ENCODE data around the gene TTC13.
"Not testable (repeated sequence)": the region's sequence is repeated elsewhere in the genome, so short reads cannot be mapped to it uniquely, and the experiment has no call there.

TTC13 gene

DNA sequence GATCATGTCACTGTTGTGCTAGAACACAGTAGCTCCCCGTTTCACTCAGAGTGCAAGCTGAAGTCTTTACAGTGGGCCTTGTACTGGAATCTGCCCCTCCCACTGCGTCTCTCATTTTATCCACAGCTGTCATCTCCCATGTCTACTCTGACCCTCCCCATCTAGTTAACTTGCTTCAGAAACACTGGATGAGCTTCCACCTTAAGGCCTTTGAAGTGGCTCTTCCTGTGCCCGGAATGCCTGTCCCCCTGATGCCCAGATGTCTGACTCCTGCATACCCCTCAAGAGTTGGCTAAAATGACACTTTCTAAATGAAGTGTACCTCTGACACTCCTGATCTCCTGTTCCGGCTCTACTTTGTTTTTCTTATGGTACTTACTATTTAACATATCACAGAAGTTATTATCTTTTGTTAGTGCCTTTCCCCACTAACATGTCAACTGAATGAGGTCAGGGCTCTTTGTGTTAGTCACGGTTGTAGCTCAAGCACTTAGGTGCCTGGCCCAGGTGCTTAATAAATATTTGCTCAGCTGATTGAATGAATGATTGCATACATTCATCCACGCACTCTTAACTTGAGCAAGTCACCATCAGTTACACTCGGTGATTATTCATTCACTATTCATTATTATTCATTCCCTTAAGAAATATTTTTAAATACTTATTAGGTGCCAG, 13.6 kb upstream of the TTC13 start:
- DNase-seq (ENCODE audit: low read depth in 2 of 2): no peak

DNA sequence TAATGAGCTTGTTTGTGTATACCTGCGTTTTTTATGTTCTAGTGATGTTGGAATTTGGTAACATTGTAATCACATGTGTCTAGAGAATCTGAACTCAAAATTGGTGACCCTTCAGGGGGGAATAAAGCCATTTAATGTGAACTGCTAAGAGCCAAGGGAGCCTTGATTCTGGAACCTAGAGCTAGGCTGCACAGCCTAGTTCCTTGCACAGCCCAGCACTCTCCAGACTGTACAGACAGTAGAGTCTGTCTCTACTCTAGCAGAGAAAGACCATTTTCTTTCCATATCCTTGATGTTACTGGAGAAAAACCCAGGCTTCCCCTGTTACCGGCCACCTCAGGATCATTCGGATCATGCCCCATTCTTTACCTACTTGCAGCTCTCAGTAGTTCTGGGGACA, 8.8 kb upstream of the TTC13 start:
- no peak for DNase-seq (ENCODE audit: low read depth in 2 of 2)

DNA sequence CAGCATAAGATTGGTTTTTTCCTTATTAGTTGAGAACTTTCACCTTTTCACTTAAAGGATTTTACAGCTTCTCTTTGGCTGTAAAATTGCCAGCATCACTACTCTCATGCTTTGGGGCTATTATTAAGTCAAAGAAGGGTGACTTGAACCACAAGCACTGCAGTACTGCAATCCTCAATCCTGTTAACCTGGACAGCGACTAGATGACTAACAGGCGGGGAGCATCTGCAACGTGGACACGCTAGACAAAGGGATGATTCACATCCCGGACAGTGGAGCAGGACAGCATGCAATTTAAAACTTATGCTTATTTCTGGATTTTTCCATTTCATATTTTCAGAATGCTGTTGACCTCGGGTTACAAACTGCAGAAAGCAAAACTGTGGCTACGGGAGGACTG, 8.3 kb upstream of the TTC13 start:
- no peak for DNase-seq (ENCODE audit: low read depth in 2 of 2)

DNA sequence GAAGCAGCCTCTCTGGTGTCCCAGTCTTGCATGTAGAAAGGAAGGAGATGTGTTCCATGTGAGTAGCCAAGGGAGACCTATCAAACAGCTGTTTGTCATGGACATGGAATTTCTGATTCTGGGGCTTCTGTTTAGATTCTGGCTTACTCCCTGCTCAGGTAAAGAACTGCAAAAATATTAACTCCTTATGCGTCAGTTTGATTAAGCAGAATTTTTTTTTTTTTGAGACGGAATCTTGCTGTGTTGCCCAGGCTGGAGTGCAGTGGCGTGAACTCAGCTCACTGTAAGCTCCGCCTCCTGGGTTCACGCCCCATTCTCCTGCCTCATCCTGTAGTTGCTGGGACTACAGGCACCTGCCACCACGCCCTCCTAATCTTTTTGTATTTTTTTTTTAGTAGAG, 7.0 kb upstream of the TTC13 start:
- no peak for DNase-seq (ENCODE audit: low read depth in 2 of 2)

DNA sequence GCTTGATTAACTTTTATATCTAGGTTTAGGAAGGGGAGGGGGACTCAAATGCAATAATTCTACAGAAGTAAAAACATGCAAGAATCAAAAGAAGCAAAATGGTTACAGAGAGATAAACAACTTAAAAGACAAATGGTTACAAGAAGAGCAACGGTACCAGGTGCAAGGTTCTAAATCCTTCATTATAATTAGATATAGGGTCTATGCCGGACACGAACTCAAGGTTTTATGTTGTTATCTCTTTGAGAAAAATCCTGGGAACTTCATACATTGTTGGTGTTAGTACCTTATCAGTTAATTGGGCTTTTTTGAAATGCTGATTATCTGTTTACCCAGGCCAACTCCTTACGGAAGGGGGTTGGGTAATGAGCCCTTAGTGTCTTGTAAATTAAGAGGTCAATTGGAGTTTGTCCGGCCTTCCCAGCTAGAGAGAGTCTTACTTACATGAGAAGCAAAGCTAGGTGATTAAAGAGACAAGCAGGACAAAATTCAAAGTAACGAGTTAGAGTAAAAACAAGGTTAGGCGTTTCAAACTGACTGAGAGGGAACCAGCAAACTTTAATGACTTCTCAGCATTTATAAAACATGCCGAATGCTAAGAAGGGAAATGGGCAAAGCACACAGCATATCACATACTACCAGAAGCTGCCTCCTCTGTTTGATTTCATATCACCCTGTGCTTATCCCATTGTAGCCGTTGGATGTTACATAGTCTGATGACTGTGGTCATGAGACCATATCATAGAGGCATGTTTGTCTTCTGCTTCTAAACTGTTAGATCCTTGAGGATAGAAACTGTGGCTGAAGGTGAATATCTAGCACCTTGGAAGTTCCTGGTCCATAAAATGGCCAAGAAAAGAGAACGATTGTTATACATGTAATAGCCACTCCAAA, 6.2 kb upstream of the TTC13 start:
- not testable (repeated sequence) for DNase-seq (ENCODE audit: low read depth in 2 of 2)

DNA sequence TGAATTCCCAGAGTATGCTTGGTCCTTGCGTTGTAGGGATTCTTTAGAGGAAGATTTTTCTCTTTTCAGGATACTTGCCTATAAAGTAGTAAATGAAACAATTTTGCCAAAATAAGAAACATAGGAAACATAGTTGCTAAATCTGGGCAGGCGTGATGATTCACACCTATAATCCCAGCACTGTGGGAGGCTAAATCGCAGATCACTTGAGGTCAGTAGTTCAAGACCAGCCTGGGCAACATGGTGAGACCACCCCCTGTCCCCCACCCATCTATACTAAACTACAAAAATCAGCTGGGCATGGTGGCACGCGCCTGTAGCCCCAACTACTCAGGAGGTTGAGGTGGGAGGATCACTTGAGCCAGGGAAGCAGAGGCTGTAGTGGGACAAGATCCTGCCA, 5.2 kb upstream of the TTC13 start:
- DNase-seq (ENCODE audit: low read depth in 2 of 2): no peak

DNA sequence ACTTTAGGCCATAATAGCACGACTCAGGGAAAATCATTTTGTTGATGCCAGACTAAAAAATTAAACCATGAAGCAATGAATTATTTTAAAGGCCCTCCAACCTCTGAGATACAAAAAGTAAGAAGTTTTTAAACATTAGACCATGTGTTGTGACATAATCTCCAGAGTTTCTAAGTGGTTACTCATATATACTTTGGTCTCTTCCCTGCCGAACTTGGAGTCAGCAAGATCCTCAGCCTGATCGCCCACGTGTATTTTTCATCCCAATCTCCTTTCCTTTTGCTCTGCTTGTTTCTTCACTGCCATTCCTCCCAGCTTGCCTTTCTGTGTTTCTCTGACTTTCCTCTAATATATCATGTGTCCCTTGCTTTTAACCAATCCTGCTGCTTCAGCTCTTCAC, 4.0 kb upstream of the TTC13 start:
- DNase-seq (ENCODE audit: low read depth in 2 of 2): no peak

DNA sequence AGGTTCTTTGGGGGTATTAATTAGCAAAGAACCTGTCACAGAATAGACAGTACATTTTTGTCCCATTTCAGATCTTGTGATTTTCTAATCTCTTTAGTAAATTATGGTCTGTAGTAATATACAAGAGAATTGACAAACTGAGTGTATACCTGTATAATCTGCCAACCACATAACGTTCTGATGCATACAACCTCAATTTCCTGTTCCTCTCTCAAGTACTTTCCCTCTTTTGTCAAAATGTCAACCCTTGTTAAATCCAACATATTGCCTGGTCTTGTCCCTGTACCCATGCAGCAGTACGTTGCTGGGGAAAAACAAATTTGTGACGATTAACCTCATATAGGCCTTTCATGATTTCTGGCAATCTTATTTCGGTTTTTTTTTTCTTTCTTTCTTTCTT, 1.3 kb upstream of the TTC13 start:
- DNase-seq (ENCODE audit: low read depth in 2 of 2): no peak

DNA sequence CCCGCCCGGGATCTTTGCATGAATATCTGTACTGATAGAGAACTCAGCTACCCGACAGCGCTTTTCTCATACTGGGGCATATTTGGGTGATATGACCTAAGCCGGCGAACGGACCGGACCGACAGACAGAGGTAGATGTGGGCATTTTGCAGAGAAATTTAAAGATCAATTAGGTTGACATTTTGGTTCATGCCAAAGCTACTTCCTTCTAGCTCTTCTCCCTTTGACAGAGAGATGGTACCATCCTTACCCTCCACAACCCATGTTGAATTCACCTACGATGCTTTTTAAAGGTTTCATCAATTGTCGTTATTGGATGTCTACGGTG, 692 bp upstream of the TTC13 start:
- no peak for DNase-seq (ENCODE audit: low read depth in 2 of 2)

DNA sequence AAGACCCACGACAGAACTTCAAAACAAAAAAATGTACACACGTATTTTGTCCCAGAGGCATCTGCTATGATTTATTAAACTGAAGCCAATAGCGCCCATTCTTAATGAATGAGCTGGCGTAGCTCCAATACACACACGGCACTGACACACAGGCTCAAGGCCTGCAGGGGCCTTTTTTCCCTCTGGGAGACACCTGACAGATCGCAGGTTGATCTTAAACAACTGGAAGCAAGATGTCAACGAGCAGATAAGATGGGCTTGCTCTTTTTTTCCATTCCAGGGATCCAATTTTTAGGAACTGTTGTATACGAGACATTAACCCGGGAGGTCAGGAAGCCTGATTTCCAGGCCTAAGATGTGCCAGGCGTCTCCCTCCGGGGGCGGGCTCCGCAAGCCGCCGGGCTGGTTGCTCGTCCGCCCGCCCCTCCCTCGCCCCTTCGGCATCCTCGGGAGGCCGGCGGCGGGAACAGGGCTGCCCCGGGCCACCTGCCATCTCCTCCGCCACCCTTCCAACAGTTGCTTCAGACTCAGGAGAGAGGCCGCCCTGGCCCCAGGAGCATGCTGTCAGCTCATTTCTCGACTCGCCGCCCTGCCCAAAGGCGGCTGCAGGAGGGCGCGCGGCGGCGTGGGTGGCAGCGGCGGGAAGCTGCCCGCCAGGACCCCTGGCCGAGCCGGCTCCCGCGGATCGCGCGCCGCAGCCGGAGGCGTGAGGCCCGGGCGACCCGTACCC, 735 bp downstream of the TTC13 start:
- peak in 1 of 2 donors; percentile 2 for DNase-seq (ENCODE audit: low read depth in 2 of 2)

DNA sequence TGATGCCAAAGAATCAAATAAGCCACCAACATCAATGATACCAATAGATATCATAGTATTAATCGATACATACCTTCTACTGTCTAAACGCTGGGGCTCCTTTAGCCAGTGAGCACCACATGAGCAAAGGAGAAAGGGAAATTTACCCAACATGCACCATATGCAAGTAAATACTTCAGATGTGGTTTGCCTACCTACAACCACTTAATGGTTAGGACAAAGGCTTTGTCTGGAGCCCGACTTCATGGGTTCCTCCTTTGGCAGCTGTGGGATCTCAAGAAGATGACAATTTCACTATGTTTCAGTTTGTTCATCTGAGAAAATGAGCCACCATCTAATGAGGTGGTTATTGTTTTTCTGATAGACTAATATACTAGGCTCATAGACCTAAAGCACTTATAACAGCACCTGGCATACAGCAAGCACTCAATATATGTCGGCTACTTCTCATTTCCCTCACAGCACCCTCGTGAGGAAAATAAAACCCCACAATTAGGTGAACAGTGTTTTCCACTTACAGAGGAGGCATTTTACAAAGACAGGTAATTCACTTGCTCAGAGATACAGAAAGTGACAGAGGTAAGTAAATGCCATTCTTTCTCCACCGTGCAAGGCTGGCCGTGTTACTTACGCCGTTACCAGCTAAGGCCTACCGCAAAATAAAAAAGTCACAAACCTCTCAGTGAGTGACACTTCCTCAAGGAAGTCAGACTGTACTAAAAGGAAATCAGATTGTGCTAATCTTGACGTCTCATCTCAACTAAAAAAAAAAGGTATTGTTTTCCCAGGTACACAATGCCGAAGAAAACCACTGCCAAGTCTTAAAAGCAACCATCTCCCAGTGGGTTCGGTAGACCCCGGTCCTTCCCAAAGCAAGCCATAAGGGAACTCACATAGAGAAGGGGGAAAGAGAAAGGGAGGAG, 1.6 kb downstream of the TTC13 start:
- peak in 1 of 2 donors; percentile 2 for DNase-seq (ENCODE audit: low read depth in 2 of 2)

DNA sequence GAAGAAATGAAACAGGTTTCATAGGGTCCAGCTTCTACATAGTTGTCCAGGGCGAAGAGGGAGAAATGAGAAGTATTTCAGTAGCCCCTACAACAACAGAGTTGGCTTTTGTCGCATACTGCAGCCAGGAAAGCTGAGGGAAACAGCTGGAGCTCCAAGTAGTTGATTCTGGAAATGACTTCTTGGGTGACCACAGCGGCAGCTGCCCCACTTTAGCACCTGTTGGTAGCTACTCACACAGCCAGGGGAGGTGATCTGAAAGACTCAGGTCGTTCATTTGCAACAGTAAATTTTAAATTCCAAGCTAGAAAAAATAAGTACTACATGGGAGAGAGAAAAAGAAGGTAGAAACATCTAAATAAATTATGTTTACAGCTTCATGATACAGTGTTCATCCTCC, 2.3 kb downstream of the TTC13 start:
- no peak for DNase-seq (ENCODE audit: low read depth in 2 of 2)

DNA sequence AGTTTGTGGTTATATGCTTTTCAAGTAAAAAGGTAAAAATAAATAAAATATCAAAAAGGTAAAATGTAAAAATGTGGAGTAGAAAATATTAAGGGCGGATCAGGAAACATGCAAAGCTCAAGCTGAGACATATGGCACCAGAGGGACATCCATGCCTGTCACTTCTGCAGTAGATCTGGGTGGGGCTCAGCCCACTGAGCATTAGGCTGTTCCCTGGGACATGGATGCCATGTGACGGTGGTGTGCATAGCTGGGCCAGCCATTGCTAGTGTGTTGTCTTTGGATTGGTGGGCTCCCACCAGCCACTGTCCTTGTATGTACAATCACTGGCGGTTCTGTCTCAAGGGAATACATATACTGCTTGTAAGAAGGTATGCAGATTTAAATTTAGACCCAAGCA, 3.0 kb downstream of the TTC13 start:
- no peak for DNase-seq (ENCODE audit: low read depth in 2 of 2)

DNA sequence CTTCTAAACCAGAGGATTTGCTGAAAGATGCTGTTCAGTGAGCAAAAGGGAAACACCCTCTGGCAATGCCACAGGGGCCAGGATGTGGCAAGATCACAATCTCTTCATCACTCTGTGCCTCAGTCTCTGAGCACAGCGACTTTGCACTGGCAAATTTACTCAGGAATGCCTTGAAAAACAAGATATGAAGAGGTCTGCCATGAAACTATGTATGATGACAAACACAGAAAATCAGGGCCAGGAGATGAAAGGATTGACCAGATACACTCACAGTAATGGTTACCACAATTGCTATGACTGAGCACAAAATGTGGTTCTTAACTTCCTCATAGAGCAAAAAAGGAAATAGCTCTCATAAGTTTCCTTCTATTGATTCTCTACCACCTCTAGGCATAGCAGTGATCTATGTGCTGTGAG, 5.8 kb downstream of the TTC13 start:
- DNase-seq (ENCODE audit: low read depth in 2 of 2): peak in 1 of 2 donors; percentile 23

DNA sequence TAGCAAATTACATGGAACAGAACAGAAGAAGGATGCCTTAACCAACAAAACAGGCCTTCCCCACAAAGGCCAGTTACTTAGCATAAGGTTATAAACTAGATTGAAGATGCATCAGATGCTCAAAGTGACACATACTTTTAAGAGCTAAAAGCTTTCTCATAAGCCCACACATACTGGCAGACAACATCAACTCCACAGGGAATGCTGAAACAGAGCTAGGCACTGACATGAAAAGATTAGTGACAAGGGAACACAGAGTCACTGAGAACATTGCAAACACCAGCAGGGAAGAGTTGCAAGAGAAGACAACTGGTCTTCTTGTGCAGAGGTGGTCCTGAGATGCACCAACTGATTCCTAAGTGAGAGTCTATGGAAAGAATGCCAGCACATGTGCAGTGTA, 6.9 kb downstream of the TTC13 start:
- no peak for DNase-seq (ENCODE audit: low read depth in 2 of 2)

DNA sequence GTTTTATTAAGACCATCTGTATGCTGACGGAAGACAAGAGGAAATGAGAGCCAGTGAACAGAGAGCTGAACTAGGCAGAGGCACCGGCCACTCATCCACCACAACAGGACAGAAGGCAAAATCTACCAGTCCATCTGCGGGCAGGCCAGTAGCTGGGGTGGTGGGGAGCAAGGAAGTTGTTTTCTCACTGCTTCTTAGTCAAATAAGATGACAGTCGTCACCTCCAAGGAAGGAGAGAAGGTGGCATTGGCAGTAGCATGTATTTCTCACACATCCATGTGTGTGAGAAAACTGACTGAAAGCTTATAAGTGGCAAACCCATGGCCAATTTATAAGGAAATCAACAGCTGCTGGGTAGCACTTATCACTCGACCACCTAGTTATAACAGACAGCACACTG, 8.2 kb downstream of the TTC13 start:
- no peak for DNase-seq (ENCODE audit: low read depth in 2 of 2)

DNA sequence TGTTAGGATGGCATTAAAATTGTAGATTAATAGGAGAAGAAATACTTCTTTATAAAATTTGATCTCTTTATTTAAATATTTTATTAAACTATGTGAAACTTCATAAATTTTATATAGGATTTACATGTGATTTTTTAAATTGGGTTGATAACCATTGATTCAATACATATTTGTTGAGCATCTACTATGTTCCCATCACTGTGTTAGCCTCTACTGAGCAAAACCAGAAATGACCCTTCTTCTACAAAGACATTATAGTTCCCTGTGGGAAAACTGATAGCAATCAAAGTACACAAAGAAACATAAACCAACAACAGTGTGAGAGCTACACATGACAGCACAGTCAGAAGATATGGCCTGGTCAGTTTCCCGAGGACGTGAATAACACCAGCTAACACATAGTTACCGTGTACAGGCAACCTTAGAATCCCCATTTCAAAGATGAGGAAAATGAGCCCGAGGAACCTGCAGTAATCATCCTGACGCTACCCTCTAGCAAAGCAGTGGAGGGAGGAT, 12.2 kb downstream of the TTC13 start:
- no peak for DNase-seq (ENCODE audit: low read depth in 2 of 2)

DNA sequence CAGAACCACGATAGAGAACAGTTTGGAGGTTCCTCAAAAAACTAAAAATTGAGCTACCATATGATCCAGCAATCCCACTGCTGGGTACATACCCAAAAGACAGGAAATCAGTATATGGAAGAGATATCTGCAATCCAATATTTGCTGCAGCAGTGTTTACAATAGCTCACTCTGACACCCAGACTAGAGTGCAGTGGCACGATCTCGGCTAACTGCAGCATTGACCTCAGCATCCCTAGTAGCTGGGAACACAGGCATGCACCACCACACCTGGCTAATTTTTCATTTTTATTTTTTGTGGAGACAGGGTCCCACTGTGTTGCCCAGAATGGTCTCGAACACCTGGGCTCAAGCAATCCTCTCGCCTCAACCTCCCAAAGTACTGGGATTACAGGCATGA, 13.1 kb downstream of the TTC13 start:
- DNase-seq (ENCODE audit: low read depth in 2 of 2): no peak

DNA sequence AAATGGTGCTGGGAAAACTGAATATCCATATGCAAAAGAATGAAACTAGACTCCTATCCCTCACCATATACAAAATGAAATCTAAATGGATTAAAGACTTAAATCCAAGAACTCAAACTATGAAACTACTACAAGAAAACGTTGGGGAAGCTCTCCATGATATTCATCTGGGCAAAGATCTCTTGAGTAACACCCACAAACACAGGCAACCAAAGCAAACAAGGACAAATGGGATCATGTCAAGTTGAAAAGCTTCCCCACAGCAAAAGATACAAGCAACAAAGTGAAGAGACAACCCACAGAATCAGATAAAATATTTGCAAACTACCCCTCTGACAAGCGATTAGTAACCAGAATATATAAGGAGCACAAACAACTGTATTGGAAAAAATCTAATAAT, 13.8 kb downstream of the TTC13 start:
- no peak for DNase-seq (ENCODE audit: low read depth in 2 of 2)

DNA sequence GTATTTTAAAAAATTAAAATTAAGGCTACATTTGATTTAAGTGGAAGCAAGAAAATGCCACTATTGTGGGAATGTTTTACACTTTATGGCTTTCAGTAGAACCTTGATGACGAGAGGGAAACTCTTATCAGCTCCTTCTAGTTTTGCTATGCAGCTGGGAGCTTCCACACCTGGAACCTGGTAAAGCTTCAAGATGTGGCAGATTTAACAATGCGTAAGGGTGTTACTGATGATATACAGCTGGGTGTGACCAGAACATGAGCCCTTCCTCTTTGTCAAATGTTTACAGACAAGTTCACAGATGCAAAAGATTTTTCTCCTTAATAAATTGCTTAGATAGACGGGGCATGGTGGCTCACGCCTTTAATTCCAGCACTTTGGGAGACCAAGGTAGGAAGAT, 20.3 kb downstream of the TTC13 start:
- no peak for DNase-seq (ENCODE audit: low read depth in 2 of 2)

DNA sequence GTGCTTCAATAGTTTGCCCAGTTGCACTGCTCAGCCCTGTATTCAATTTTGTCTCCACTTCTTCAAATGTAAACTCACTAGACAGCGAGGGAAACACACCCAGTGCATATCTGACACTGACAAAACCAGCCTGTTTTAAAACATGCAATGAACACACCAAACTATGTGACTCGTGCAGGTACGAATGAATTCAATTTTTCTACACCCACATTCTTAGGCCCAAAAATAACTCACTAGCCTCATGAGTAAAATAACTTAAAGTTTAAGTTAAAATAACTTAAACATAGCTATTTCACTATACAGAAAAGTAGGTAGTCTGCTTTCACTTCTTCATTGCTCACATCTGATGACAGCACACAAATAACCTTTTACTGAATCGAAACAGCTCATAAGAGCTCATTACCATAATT, 21.1 kb downstream of the TTC13 start:
- no peak for DNase-seq (ENCODE audit: low read depth in 2 of 2)

DNA sequence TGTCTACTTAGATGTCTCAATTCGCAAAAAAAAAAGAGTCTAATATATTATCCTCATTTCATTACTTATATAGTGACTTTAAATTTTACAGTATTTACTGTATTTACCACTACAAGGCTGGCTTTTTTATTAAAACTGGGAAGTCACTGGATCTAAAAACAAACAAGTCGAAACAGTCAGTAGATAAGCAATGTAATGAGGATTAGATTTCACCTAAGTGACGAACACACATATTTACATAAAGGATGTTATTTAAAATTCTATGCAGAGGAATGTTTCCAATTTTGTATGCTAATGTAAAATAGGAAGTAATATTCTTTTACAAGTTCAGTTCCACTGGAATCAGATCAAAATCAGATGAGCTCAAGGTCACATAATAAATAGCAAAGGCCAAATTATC, 28.3 kb downstream of the TTC13 start:
- DNase-seq (ENCODE audit: low read depth in 2 of 2): no peak
